IMR-90 (cell line): ENCODE data around the gene PRKG2. TPM values are rescaled to one million over a fixed set of nuclear protein-coding genes. Genes with fewer than 3 reads are reported as not detected.

Experiments
- ATAC-seq: fragments of 200-7000 bp; cut with Tn5 transposase; 2 replicates; pipeline ENCODE4 v1.9.1; 2020; ENCODE audit warnings: low read depth, mild to moderate bottlenecking, moderate library complexity
- BruUV-seq: library from RNA; stranded (reverse); fragments of 400-500 nt; replicated peaks from 2 replicates; lab custom pipeline; 2021; lab: Mats Ljungman, UMichigan
- CTCF ChIA-PET: fragments of 300-600 bp; formaldehyde crosslinking; extraction: SDS; loops from one replicate; lab custom pipeline; 2021; ENCODE audit warnings: antibody characterized with exemption; lab: Yijun Ruan, JAX
- POLR2A ChIA-PET: fragments of 300-600 bp; sonication (Branson Sonifier 250); formaldehyde crosslinking; loops from one replicate; lab custom pipeline; 2022; ENCODE audit warnings: antibody characterized with exemption; ENCODE audit not compliant: unreplicated experiment; lab: Charles Lee
- DNase-seq: peaks from one replicate; pipeline ENCODE4 v3.0.0; 2013
- H2AFZ ChIP-seq: replicated peaks from 2 replicates; pipeline ENCODE3; 2013; ENCODE audit warnings: low read length, mild to moderate bottlenecking; ENCODE audit not compliant: poor library complexity
- H2AK5ac ChIP-seq: 2 replicates; pipeline ENCODE4 v1.6.1; 2013; ENCODE audit warnings: low read depth, low read length, inconsistent platforms
- H2AK9ac ChIP-seq: replicated peaks from 2 replicates; pipeline ENCODE3; 2013; ENCODE audit warnings: mild to moderate bottlenecking, low read depth, low read length, moderate library complexity; ENCODE audit not compliant: poor library complexity
- H2BK120ac ChIP-seq: 2 replicates; pipeline ENCODE4 v1.6.1; 2013; ENCODE audit warnings: low read depth, low read length, inconsistent platforms
- H2BK15ac ChIP-seq: 3 replicates; pipeline ENCODE4 v1.6.1; 2013; ENCODE audit warnings: low read depth, low read length, inconsistent platforms
- H2BK20ac ChIP-seq: 2 replicates; pipeline ENCODE4 v1.6.1; 2013; ENCODE audit warnings: low read depth, mild to moderate bottlenecking, inconsistent platforms, low read length, moderate library complexity
- H2BK5ac ChIP-seq: 2 replicates; pipeline ENCODE4 v1.6.1; 2013; ENCODE audit warnings: mild to moderate bottlenecking, low read depth, low read length, inconsistent platforms; ENCODE audit not compliant: poor library complexity, severe bottlenecking
- H3K14ac ChIP-seq: replicated peaks from 2 replicates; pipeline ENCODE4 v1.6.1; 2013; ENCODE audit warnings: low read depth, low read length, inconsistent platforms
- H3K18ac ChIP-seq: 2 replicates; pipeline ENCODE4 v1.6.1; 2013; ENCODE audit warnings: low read depth, low read length, control low read depth
- H3K23ac ChIP-seq: 2 replicates; pipeline ENCODE4 v1.6.1; 2013; ENCODE audit warnings: low read depth, low read length, inconsistent platforms
- H3K27ac ChIP-seq: 2 replicates; pipeline ENCODE4 v1.5.1; 2013; ENCODE audit warnings: mild to moderate bottlenecking, control low read depth, low read length; ENCODE audit not compliant: insufficient read depth
- H3K27me3 ChIP-seq: 2 replicates; pipeline ENCODE4 v1.6.1; 2013; ENCODE audit warnings: low read length; ENCODE audit not compliant: control insufficient read depth, insufficient read depth
- H3K36me3 ChIP-seq: 2 replicates; pipeline ENCODE4 v1.6.1; 2013; ENCODE audit warnings: low read length, mixed read lengths; ENCODE audit not compliant: control insufficient read depth, insufficient read depth
- H3K4ac ChIP-seq: 2 replicates; pipeline ENCODE4 v1.6.1; 2013; ENCODE audit warnings: low read depth, low read length, inconsistent platforms
- H3K4me1 ChIP-seq: 2 replicates; pipeline ENCODE4 v1.6.1; 2013; ENCODE audit warnings: low read length, mixed read lengths; ENCODE audit not compliant: control insufficient read depth, insufficient read depth
- H3K4me2 ChIP-seq: 2 replicates; pipeline ENCODE4 v1.6.1; 2013; ENCODE audit warnings: low read depth, mild to moderate bottlenecking, control low read depth, low read length, moderate library complexity
- H3K4me3 ChIP-seq: 2 replicates; pipeline ENCODE4 v1.5.1; 2013; ENCODE audit warnings: low read depth, mild to moderate bottlenecking, control low read depth, low read length, moderate library complexity; ENCODE audit not compliant: insufficient read depth
- H3K56ac ChIP-seq: 2 replicates; pipeline ENCODE4 v1.6.1; 2013; ENCODE audit warnings: low read length, inconsistent platforms; ENCODE audit not compliant: insufficient read depth; ENCODE audit errors: extremely low read depth
- H3K79me1 ChIP-seq, 2 experiments: 2 replicates each; pipeline ENCODE4 v1.6.1; 2013; ENCODE audit warnings: low read length in 2 of 2, inconsistent platforms in 1 of 2, low read depth in 1 of 2
- H3K9ac ChIP-seq: 2 replicates; pipeline ENCODE4 v1.6.1; 2013; ENCODE audit warnings: low read depth, low read length, control low read depth
- H3K9me1 ChIP-seq: 2 replicates; pipeline ENCODE4 v1.6.1; 2013; ENCODE audit warnings: low read length, inconsistent platforms; ENCODE audit not compliant: insufficient read depth
- H3K9me3 ChIP-seq: 2 replicates; pipeline ENCODE4 v1.6.1; 2013; ENCODE audit warnings: low read length; ENCODE audit not compliant: control insufficient read depth, insufficient read depth
- H4K20me1 ChIP-seq: 2 replicates; pipeline ENCODE4 v1.6.1; 2013; ENCODE audit warnings: low read length, inconsistent platforms; ENCODE audit not compliant: insufficient read depth
- H4K5ac ChIP-seq: 2 replicates; pipeline ENCODE4 v1.6.1; 2013; ENCODE audit warnings: mild to moderate bottlenecking, low read depth, low read length, control low read depth
- H4K8ac ChIP-seq, 2 experiments: 2 replicates each; pipeline ENCODE4 v1.6.1; 2013; ENCODE audit warnings: low read depth in 2 of 2, low read length in 2 of 2, control low read depth in 1 of 2, inconsistent platforms in 1 of 2
- H4K91ac ChIP-seq: 2 replicates; pipeline ENCODE4 v1.6.1; 2013; ENCODE audit warnings: low read depth, low read length, inconsistent platforms; ENCODE audit not compliant: insufficient read depth
- BHLHE40 ChIP-seq: fragments of 150-350 bp; IDR thresholded peaks from 2 replicates; pipeline ENCODE4 v1.6.1; 2016; ENCODE audit warnings: mild to moderate bottlenecking, low read depth, low read length
- CEBPB ChIP-seq: IDR thresholded peaks from 2 replicates; pipeline ENCODE4 v1.6.1; 2012; ENCODE audit warnings: low read depth, low read length, improper control_type of control experiment
- CHD1 ChIP-seq: IDR thresholded peaks from 2 replicates; pipeline ENCODE4 v1.6.1; 2012; ENCODE audit warnings: low read depth, low read length, improper control_type of control experiment
- FOS ChIP-seq: fragments of 150-350 bp; IDR thresholded peaks from 2 replicates; pipeline ENCODE4 v1.6.1; 2016; ENCODE audit warnings: low read depth, low read length
- MAFK ChIP-seq: IDR thresholded peaks from 2 replicates; pipeline ENCODE4 v1.6.1; 2012; ENCODE audit warnings: low read depth, low read length, improper control_type of control experiment
- MAZ ChIP-seq: IDR thresholded peaks from 2 replicates; pipeline ENCODE4 v1.6.1; 2012; ENCODE audit warnings: low read depth, mild to moderate bottlenecking, low read length, improper control_type of control experiment, moderate library complexity, borderline replicate concordance
- MXI1 ChIP-seq: IDR thresholded peaks from 2 replicates; pipeline ENCODE4 v1.6.1; 2012; ENCODE audit warnings: low read depth, mild to moderate bottlenecking, low read length, moderate library complexity, borderline replicate concordance
- NFE2L2 ChIP-seq: fragments of 150-350 bp; IDR thresholded peaks from 2 replicates; pipeline ENCODE4 v1.6.1; 2016; ENCODE audit warnings: low read depth, mild to moderate bottlenecking, low read length
- RAD21 ChIP-seq: IDR thresholded peaks from 2 replicates; pipeline ENCODE4 v1.6.1; 2012; ENCODE audit warnings: low read length, improper control_type of control experiment
- RCOR1 ChIP-seq: IDR thresholded peaks from 2 replicates; pipeline ENCODE4 v1.6.1; 2012; ENCODE audit warnings: mild to moderate bottlenecking, low read length, improper control_type of control experiment; ENCODE audit not compliant: insufficient replicate concordance
- RFX5 ChIP-seq: IDR thresholded peaks from 2 replicates; pipeline ENCODE4 v1.8.0; 2012; ENCODE audit warnings: low read depth, mild to moderate bottlenecking, low read length, moderate library complexity
- SMC3 ChIP-seq: fragments of 150-350 bp; IDR thresholded peaks from 2 replicates; pipeline ENCODE4 v1.6.1; 2016; ENCODE audit warnings: low read depth, mild to moderate bottlenecking, antibody characterized with exemption, low read length, moderate library complexity
- WGBS, 2 experiments: methylation state at CpG; one replicate each; pipeline versions ENCODE4 v1.1.5 to v1.1.7; 2013; ENCODE audit warnings: missing lambda C conversion rate in 2 of 2; ENCODE audit not compliant: insufficient read length in 1 of 2; ENCODE audit errors: extremely low coverage in 2 of 2; 5-methylcytosine and 5-hydroxymethylcytosine counted together
- dilution Hi-C: fragments of 300-500 bp; cut with HindIII; formaldehyde crosslinking; loops from one replicate; pipeline ENCODE4 v1.14.3; 2018; ENCODE audit warnings: low sequenced_read_pairs; ENCODE audit not compliant: unreplicated experiment
- in situ Hi-C: fragments of 300-500 bp; cut with MboI; formaldehyde crosslinking; loops from 3 replicates; pipeline ENCODE4 v1.14.3; 2019; ENCODE audit warnings: low sequenced_read_pairs, inconsistent platforms, mixed read lengths
- intact Hi-C: fragments of 100-400 bp; cut with micrococcal nuclease; formaldehyde crosslinking; loops from 2 replicates; pipeline ENCODE4 v1.10.0; 2022
- polyA plus RNA-seq, 3 experiments: library from polyadenylated mRNA; depleted of rRNA; stranded (reverse); fragments of >200 nt; gene quantifications; 2 replicates each; pipeline ENCODE4 v1.2.3, GENCODE V29; 2012; ENCODE audit warnings: low replicate concordance in 1 of 3
- total RNA-seq: library from RNA; depleted of rRNA; stranded (reverse); fragments of >200 nt; gene quantifications from 2 replicates; pipeline ENCODE4 v1.2.3, GENCODE V29; 2012
- TF ChIP-seq, protein P1 (sequence below): fragments of 150-350 bp; IDR thresholded peaks from 2 replicates; pipeline ENCODE4 v1.6.1; 2016; ENCODE audit warnings: low read depth, mild to moderate bottlenecking, low read length, moderate library complexity, borderline replicate concordance
- TF ChIP-seq, protein P2 (sequence below): fragments of 150-350 bp; IDR thresholded peaks from 2 replicates; pipeline ENCODE4 v1.6.1; 2017; ENCODE audit warnings: mild to moderate bottlenecking, antibody characterized with exemption, low read length, low read depth

PRKG2 gene
- total and polyA plus RNA-seq, 2 of the 4 experiments (the other 2 are of a cell fraction), result 0.44 to 2.0 TPM

DNA sequence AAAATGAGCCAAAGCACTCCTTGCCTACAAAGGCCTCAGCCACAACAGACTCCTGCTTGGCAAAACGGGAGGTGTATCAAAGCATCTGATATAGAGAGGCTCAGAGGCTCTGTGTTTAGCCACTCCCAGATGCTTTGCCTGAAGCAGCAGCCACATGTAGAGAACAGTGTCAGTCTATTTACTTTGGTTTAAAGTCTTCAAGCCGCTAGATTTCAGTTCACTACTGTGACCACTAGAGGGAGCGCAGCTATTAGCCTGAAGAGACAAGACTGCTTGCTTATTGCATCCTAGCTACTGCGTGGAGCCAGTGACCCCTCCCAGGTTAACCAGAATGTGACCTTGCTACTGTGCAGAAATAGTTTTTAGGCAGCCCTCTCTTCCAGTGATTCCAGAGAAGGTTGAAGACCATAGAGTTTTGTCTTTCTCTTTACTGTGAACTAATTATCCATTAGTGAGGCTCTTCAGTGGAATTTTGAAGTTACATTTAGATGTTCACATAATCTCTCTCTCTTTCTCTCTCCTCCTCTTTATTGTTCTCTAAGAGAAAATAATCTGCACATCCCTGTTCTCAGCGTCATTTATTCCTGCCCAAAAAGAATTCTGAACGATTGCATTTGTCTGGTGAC is 145.2 kb downstream of the PRKG2 start:
- in situ Hi-C loops, result loop anchor here (5.0 kb wide), 1 partner anchor 282 kb away; no protein-coding TSS in a partner anchor
- Histone ChIP-seq H3K27me3 (no peaks in the 10 kb centered on the region; the same call in 1 of the 2 replicates), H2BK120ac (no peak overlapping the region), H3K9ac (no peak overlapping the region), H2BK15ac (no peak overlapping the region), H4K20me1 (no peaks in the 10 kb centered on the region), H3K18ac (no peak overlapping the region), H3K79me1 (no peaks in the 10 kb centered on the region), H4K5ac (no peak overlapping the region), H3K56ac (no peak overlapping the region), H3K4me1 (peaks cover 2% of the 10 kb centered on the region; the same call in 1 of the 2 replicates), H3K23ac (no peak overlapping the region), H3K36me3 (no peaks in the 10 kb centered on the region), H3K9me3 (no peaks in the 10 kb centered on the region), H3K4ac (peak overlapping the region; percentile 3; the same call in 1 of the 2 replicates), H2BK20ac (no peak overlapping the region), H2BK5ac (no peak overlapping the region), H3K14ac (no peak overlapping the region), H3K4me2 (no peak overlapping the region; the same call in 1 of the 2 replicates), H4K91ac (no peak overlapping the region), H2AK5ac (no peak overlapping the region), H3K9me1 (no peaks in the 10 kb centered on the region; the same call in 1 of the 2 replicates), H4K8ac (peak overlapping the region in 1 of 2 experiments; percentile 37; a peak in 1 of 4 replicates), H2AK9ac (no peak overlapping the region), H3K27ac (no peak overlapping the region), H2AFZ (peak overlapping the region; percentile 83), H3K4me3 (no peak overlapping the region)
- ChIA-PET CTCF (interaction anchor here (0.6 to 3.7 kb wide), 11 partner anchors 9 to 297 kb away, joined by 3 to 30 read pairs (median 5); partner anchors contain the start of gene PRKG2), POLR2A (interaction anchor here (0.7 kb wide), 1 partner anchor 1340 kb away, joined by 3 read pairs; no protein-coding TSS in a partner anchor)
- dilution Hi-C loops, result no loop called here
- WGBS, 2 experiments, result 0% methylated on average over 2 of the region's 6 CpGs; no CpG with 5 or more reads in 1 of the 2 experiments
- BruUV-seq, result no TSS peak
- intact Hi-C loops, result loop anchor here (1.0 to 10.0 kb wide), 7 partner anchors 142 to 1135 kb away; no protein-coding TSS in a partner anchor
- ATAC-seq (peak; percentile 98), DNase-seq (peak; percentile 90)
- peak; percentile 28; the same call in 1 of the 2 replicates for TF ChIP-seq CEBPB
- TF ChIP-seq NFE2L2, result no peak
- TF ChIP-seq, protein P1, sequence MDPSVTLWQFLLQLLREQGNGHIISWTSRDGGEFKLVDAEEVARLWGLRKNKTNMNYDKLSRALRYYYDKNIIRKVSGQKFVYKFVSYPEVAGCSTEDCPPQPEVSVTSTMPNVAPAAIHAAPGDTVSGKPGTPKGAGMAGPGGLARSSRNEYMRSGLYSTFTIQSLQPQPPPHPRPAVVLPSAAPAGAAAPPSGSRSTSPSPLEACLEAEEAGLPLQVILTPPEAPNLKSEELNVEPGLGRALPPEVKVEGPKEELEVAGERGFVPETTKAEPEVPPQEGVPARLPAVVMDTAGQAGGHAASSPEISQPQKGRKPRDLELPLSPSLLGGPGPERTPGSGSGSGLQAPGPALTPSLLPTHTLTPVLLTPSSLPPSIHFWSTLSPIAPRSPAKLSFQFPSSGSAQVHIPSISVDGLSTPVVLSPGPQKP, result no peak
- no peak for TF ChIP-seq RFX5
- peak; percentile 89 for TF ChIP-seq RAD21
- TF ChIP-seq, protein P2, sequence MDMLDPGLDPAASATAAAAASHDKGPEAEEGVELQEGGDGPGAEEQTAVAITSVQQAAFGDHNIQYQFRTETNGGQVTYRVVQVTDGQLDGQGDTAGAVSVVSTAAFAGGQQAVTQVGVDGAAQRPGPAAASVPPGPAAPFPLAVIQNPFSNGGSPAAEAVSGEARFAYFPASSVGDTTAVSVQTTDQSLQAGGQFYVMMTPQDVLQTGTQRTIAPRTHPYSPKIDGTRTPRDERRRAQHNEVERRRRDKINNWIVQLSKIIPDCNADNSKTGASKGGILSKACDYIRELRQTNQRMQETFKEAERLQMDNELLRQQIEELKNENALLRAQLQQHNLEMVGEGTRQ, result no peak
- TF ChIP-seq RCOR1, result no peak
- no peak for TF ChIP-seq CHD1
- TF ChIP-seq MAFK, result no peak
- TF ChIP-seq MXI1, result no peak
- peak; percentile 88 for TF ChIP-seq SMC3
- no peak for TF ChIP-seq BHLHE40
- TF ChIP-seq FOS, result no peak
- TF ChIP-seq MAZ, result no peak
